ENCODE measurements around the gene RASL12.

Gene RASL12

GRCh38 chr15:65092911-65093792, 25.4 kb upstream of the RASL12 start:
- no peak for DNase-seq (ENCODE audit: low read depth in 2 of 3, low spot score in 2 of 3)

- DNase-seq (ENCODE audit: low read depth in 2 of 3, low spot score in 2 of 3) = no peak
Observed at GRCh38 chr15:65091946-65092770, 24.4 kb upstream of the RASL12 start.

DNA sequence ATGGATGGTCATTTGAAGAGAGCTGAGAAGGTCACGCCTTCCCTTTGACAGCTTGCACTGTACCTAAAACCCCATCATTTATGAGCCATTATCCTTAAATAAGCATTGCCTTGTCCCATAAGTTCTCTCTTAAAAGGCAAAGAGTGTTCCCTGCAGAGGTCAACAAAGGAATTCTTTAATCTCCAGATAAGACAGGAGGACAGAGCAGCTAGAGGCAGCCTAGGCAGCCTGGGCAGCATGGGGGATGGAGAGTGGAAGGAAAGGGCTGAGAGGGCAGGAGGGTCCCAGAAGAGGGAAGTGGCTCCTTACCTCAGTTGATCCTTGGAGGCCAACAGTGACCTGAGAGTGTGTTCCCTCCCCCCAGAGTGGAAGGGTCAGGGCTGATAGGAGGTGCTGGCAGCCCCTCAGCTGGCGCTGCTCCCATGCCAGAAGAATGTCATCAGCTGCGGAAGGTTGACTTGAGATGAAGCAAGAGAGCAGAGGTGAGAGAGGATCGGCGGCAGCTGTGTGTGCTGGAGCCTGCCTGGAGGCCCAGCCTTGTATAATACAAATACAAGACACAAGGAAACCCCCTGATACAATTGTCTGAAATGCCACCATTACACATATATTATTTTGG, 21.5 kb upstream of the RASL12 start:
- DNase-seq (ENCODE audit: low read depth in 2 of 3, low spot score in 2 of 3) = no peak

GRCh38 chr15:65088643-65089021, 20.8 kb upstream of the RASL12 start:
- no peak for DNase-seq (ENCODE audit: low read depth in 2 of 3, low spot score in 2 of 3)

DNA sequence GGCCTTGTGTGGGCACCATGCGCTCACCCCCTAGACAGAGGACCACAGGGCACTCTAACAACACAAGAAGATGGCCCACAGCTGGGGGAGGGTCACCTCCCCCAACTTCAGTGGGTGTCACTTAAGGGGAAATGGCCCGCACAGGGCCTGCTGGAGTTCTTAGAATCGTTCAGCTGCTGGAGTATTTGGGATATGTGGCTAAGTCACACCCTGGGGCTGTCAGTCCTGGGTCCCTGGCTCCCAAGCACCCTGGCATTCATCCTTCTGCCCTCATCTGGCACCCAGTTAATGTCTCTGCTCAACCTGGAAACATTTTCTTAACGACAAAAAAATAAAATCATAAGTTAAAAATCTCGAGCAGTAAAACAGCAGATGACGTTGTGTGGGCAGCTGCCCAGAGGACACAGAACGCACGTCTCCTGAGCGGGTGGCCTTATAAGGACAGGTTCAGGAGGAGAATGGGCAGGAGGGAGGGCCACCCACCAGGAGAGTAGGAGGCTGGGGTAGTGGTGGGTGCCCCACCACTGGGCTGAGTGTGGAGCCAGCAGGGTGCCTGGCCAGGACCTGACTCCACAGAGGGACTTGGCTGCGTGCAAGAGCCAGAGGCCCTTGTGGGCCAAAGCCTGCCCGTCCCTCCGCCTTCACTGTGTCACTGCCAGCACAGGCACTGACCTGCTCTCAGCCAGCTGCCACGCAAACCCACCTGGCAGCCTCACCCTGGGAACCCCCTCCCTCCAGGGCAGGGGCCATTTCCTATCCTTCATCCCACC, 20.3 kb upstream of the RASL12 start:
- DNase-seq (ENCODE audit: low read depth in 2 of 3, low spot score in 2 of 3) = no peak

DNA sequence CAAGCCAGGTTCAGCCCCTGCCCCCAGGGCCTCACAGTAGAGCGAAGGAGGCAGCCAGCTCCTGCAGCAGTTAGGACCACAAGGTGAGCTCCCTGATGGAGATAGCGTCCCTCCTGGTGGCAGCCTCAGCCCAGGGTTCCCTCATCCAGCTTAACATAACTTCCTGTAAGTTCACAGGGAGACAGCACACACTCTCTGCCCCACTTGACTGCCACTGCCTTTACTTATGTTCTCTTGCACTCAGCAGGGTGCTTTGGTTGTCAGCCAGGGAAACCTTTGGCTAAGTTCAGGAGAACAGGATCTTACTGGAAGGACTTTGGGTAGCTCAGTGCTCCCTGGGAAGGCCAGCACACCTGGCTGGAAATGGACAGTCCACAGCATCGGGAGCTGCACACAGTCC, 19.6 kb upstream of the RASL12 start:
- no peak for DNase-seq (ENCODE audit: low read depth in 2 of 3, low spot score in 2 of 3)

DNA sequence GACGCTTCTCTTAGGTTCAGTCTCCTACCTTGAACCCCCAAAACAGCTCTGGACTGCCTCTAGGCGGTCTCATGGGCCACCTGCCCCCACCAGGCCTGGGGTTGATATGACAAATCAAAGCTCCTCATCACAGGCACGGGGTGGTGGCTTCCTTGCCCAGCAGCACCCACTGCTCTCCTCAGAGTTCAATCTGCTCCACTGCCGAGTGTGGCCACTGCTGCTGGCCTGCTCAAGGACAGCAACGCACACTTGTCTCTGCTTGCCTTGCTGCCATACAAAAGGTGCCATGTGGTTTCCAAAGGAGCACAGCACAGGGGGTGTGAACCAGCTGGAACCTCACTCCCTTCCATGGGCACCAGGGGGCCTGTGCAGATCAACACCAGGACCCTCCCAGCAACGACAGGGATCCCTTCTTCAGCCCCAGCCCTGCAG, 18.9 kb upstream of the RASL12 start:
- DNase-seq (ENCODE audit: low read depth in 2 of 3, low spot score in 2 of 3) = no peak

- DNase-seq (ENCODE audit: low read depth in 2 of 3, low spot score in 2 of 3) = no peak
Observed at GRCh38 chr15:65085990-65086679, 18.3 kb upstream of the RASL12 start.

DNA sequence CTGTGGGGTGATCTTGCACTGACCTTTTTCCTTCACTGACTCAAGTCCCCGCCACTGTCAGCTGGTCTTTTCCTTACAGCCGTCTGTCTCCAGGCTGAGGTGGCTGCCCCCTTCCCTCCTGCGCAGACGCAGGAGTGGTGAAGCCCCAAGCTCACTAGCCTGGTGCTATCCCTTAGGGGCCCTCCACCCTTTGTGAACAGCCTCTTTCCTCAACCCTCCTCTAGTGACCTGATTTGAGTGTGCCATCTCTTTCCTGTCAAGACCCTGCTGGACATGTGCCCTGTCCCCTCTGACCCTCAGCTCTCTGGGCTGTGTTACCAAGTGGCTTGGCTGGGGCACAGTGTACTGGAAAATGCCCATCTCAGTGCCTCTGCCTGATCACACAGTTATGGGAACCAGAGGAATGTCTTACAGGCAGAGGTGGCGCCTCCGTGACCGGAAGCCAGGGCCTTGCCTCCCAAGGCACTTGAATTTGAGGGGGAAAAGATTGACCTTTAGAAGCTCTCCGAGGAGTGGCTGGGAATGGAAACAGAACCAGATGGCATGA, 17.5 kb upstream of the RASL12 start:
- DNase-seq (ENCODE audit: low read depth in 2 of 3, low spot score in 2 of 3) = no peak

- DNase-seq (ENCODE audit: low read depth in 2 of 3, low spot score in 2 of 3) = no peak
Observed at GRCh38 chr15:65084500-65085206, 16.9 kb upstream of the RASL12 start.

DNA sequence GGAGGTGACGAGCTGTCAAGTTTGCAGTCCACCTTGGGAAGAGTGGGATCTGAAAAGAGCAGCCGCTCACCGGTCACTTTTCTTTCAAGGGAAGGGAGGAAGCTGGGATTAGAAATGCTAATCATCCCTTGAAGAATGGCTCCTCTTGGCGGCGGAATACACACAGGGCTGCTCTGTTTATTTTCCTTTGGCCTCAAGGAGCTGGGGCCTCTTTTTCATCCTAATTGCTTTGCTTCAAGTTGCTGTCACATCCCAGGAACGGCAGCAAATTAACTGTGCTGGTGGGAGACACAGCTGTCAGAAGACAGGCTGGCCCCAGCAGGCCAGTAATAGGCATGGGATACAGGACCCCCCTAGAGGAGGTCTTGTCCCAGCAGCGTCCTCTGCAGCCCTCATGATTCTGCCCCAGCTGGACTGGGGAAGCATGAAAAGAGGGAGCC, 15.5 kb upstream of the RASL12 start:
- no peak for DNase-seq (ENCODE audit: low read depth in 2 of 3, low spot score in 2 of 3)

- DNase-seq (ENCODE audit: low read depth in 2 of 3, low spot score in 2 of 3) = no peak
Observed at GRCh38 chr15:65082303-65082953, 14.6 kb upstream of the RASL12 start.

DNA sequence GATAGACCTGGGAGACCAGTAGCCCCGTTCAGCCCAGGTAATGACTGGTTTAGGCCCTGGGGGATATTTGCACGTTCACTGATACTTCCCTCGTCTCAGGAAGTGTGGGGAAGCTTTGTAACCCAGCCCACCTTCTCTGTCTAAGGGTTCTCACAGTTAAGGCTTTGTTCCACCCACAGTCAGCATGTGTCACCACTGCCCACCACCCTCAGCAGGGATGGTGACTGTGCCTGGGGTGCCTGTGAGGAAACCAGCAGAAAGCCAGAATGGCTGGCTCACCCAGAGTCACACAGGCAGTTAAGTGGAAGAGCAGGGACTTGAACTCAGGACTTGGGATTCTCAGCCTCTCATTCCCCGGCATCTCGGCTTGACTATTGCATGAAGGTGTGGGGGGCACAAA, 14.0 kb upstream of the RASL12 start:
- no peak for DNase-seq (ENCODE audit: low read depth in 2 of 3, low spot score in 2 of 3)

DNA sequence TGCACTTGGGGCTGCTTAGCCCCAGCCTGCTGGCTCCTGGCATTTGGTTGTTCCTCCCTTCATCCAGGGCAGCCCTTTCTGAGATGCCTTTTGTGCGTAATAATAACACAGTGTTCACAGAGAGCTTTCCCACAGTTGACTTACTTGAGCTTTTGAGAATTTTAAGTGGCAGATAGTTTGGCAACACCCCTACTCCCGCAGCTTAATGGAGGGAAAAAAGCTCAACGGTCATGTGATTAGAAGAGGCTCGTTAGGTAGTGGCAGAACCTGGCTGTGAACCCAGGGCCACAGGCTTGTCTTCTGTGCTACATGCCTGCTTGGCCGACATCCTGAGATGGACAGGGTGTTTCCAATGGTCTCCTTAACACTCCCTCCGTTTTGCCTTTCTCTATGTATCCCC, 13.5 kb upstream of the RASL12 start:
- no peak for DNase-seq (ENCODE audit: low read depth in 2 of 3, low spot score in 2 of 3)

- no peak for DNase-seq (ENCODE audit: low read depth in 2 of 3, low spot score in 2 of 3)
Observed at GRCh38 chr15:65079580-65079979, 11.8 kb upstream of the RASL12 start.

DNA sequence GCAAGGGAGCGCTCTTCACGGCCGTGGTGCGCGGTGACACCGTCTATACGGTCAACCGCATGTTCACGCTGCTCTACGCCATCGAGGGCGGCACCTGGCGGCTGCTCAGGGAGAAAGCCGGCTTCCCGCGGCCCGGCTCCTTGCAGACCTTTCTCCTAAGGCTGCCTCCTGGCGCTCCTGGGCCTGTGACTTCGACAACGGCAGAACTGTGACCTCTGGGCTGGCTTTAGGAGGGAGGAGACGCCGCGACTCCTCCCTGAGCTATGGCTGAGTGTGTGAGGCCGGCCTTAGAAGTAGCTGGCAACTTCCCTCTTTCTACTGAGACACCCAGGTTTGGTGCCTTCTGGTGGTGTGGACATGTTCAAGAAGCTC, 10.2 kb upstream of the RASL12 start:
- DNase-seq (ENCODE audit: low read depth in 2 of 3, low spot score in 2 of 3) = peak in 2 of 3 experiments; percentile 22 to 32

- no peak for DNase-seq (ENCODE audit: low read depth in 2 of 3, low spot score in 2 of 3)
Observed at GRCh38 chr15:65077291-65077980, 9.6 kb upstream of the RASL12 start.

DNA sequence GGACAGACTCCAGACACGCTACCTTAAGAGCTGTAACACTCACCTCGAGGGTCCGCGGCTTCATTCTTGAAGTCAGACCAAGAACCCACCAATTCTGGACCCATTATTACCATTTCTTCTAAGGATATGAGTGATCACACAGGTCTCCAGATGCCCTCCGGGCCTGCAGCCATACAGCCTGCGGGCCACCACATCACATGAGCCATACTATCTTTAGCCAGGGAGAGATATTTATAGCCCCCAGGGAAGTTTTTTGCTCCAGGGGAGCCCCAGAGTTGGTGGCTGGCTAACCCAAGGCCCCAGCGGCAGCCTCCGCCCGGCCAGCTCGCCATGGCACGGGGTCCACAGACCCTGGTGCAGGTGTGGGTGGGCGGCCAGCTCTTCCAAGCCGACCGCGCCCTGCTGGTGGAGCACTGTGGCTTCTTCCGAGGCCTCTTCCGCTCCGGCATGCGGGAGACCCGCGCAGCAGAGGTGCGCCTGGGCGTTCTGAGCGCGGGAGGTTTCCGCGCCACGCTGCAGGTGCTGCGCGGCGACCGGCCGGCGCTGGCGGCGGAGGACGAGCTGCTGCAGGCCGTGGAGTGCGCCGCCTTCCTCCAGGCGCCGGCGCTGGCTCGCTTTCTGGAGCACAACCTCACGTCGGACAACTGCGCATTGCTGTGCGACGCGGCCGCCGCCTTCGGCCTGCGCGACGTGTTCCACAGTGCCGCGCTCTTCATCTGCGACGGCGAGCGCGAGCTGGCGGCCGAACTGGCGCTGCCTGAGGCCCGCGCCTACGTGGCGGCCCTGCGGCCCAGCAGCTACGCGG, 8.9 kb upstream of the RASL12 start, which contains the start of gene KBTBD13:
Gene KBTBD13, plus strand, starts transcription at position 261 of the 805 bp plus-strand sequence. Its CDS starts 70 bp downstream, at position 331.
- DNase-seq (ENCODE audit: low read depth in 2 of 3, low spot score in 2 of 3) = no peak

Data from activated CD8-positive, alpha-beta memory T cell treated with anti-CD3 and anti-CD28 coated beads for 48 hours (primary cell).